Measurements from ENCODE around the gene MAN2B2.

DNA sequence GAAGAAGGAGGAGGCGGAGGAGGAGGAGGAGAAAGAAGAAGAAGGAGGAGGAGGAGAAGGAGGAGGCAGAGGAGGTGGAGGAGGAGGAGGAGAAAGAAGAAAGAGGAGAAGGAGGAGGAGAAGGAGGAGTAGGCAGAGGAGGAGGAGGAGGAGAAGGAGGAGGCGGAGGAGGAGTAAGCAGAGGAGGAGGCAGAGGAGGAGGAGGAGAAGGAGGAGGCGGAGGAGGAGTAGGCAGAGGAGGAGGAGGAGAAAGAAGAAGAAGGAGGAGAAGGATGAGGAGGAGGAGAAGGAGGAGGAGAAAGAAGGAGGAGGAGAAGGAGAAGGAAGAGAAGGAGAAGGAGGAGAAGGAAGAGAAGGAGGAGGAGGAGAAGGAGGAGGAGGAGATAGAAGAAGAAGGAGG is 85.4 kb downstream of the MAN2B2 start:
- TF ChIP-seq CTCF (IDR thresholded peaks at IDR 0.05) (no peak), POLR2A (IDR thresholded peaks at IDR 0.05) (no peak)
